Fibroblast of the aortic adventitia (primary cell): ENCODE results near the gene DNAJC13. TPM values are rescaled to one million over a fixed set of nuclear protein-coding genes. Genes with fewer than 3 reads are reported as not detected.

Source experiments
- DNase-seq: peaks from one replicate; pipeline ENCODE4 v3.0.0-alpha.2; 2010; ENCODE audit warnings: low read depth
- H3K4me3 ChIP-seq: 2 replicates; pipeline ENCODE4 v1.5.1; 2011; ENCODE audit warnings: low read depth, mild to moderate bottlenecking, control low read depth, low read length, moderate library complexity
- CTCF ChIP-seq: IDR thresholded peaks from 2 replicates; pipeline ENCODE4 v1.5.1; 2011; ENCODE audit warnings: mild to moderate bottlenecking, low read length, control low read depth, inconsistent platforms; ENCODE audit not compliant: insufficient read depth
- total RNA-seq: library from RNA; depleted of rRNA; stranded (reverse); fragments of >200 nt; gene quantifications from 2 replicates; pipeline ENCODE4 v1.2.3, GENCODE V29; 2012; ENCODE audit warnings: low replicate concordance

The DNAJC13 gene
- total RNA-seq, 1 donor = 125 TPM

- DNase-seq = no peak
- TF ChIP-seq CTCF = no peak
Measured at GRCh38 chr3:132513057-132513456, 95.8 kb downstream of the DNAJC13 start.

GRCh38 chr3:132517311-132517710 is 100.0 kb downstream of the DNAJC13 start:
- DNase-seq = no peak
- H3K4me3 ChIP-seq = no peak overlapping the region
- no peak for TF ChIP-seq CTCF

More at GRCh38 chr3:132513057-132513456, 95.8 kb downstream of the DNAJC13 start:
- H3K4me3 ChIP-seq = no peak overlapping the region

GRCh38 chr3:132519914-132520313 is 102.6 kb downstream of the DNAJC13 start:
- TF ChIP-seq CTCF = no peak
- no peak for DNase-seq

GRCh38 chr3:132521901-132522300 is 104.6 kb downstream of the DNAJC13 start:
- H3K4me3 ChIP-seq = no peak overlapping the region
- no peak for TF ChIP-seq CTCF
- peak; percentile 33 for DNase-seq

More at GRCh38 chr3:132519914-132520313, 102.6 kb downstream of the DNAJC13 start:
- no peak overlapping the region for H3K4me3 ChIP-seq

- H3K4me3 ChIP-seq = no peak overlapping the region
- no peak for TF ChIP-seq CTCF
- no peak for DNase-seq
Measured at GRCh38 chr3:132522353-132522752, 105.1 kb downstream of the DNAJC13 start.

GRCh38 chr3:132530624-132531023 is 113.3 kb downstream of the DNAJC13 start:
- no peak for DNase-seq
- no peak for TF ChIP-seq CTCF
- no peak overlapping the region for H3K4me3 ChIP-seq

GRCh38 chr3:132535575-132536441 is 118.5 kb downstream of the DNAJC13 start:
- no peak overlapping the region for H3K4me3 ChIP-seq
- TF ChIP-seq CTCF = peak; percentile 38
- peak; percentile 95 for DNase-seq
